ENCODE data around the gene PTGER1.

DNA sequence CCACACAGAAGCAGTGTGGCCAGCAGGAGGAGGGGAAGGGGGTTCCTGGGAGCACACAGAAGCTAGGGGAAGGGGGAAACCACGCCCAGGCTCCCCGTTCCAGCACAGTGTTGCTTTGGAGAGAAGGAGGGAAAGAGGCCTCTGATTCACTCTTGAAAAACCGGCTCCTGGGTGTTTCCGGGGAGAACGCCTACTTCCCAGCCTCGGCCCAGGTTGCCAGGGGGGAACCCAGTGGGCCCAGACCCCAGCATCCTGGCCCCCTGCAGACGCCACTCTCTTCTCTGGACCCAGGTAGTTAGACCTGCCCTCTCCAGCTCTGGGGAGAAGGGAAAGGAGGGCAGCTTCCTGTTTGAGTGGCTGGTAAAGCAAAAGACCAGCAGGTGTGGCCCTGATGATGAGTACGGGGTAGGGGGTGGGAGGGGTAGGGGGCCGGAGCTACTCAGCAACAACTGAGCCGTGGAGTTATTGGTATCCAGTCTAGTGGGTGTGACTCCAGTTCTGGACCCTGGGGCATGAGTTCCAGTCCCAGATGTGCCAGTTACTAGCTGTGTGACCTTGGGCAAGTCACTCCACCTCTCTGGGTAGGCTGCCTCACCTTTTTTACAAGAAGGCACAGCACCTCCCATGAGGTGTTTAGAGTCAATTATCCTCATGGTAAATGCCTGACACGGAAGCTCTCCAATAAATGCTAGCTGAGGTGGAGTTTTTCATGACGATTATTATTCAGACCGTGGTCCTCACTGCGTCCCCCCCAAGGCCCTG, 19.9 kb upstream of the PTGER1 start:
- TF ChIP-seq ZKSCAN1 (IDR thresholded peaks at IDR 0.05; ENCODE audit: low read length) (no peak), JUN (CRISPR knock-in tag; IDR thresholded peaks at IDR 0.05) (no peak), RAD51 (IDR thresholded peaks at IDR 0.05; ENCODE audit: borderline replicate concordance) (no peak), MTA3 (CRISPR knock-in tag; IDR thresholded peaks at IDR 0.05) (no peak), ZNF878 (CRISPR knock-in tag; IDR thresholded peaks at IDR 0.05) (no peak), CCDC6 (CRISPR knock-in tag; IDR thresholded peaks at IDR 0.05) (no peak), SNAI1 (CRISPR knock-in tag; IDR thresholded peaks at IDR 0.05; ENCODE audit: borderline replicate concordance) (no peak)
- TF ChIP-seq, protein P1, sequence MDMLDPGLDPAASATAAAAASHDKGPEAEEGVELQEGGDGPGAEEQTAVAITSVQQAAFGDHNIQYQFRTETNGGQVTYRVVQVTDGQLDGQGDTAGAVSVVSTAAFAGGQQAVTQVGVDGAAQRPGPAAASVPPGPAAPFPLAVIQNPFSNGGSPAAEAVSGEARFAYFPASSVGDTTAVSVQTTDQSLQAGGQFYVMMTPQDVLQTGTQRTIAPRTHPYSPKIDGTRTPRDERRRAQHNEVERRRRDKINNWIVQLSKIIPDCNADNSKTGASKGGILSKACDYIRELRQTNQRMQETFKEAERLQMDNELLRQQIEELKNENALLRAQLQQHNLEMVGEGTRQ (IDR thresholded peaks at IDR 0.05; ENCODE audit: low read depth, low read length): no peak
- TF ChIP-seq, protein P1 (CRISPR knock-in tag; IDR thresholded peaks at IDR 0.05; ENCODE audit: borderline replicate concordance): no peak
